ENCODE data around the gene SH2D2A.

SH2D2A gene

GRCh38 chr1:156833603-156834002 is 17.0 kb upstream of the SH2D2A start:
- ATAC-seq (ENCODE audit: low read depth) (no peak), DNase-seq (ENCODE audit: low spot score) (no peak)
- Histone ChIP-seq H3K9me3 (ENCODE audit: severe bottlenecking) (no peaks in the 10 kb centered on the region), H3K27me3 (ENCODE audit: insufficient read depth, poor library complexity, severe bottlenecking) (no peaks in the 10 kb centered on the region), H3K4me1 (ENCODE audit: insufficient read depth, poor library complexity, severe bottlenecking) (no peaks in the 10 kb centered on the region), H3K4me3 (ENCODE audit: severe bottlenecking) (no peak overlapping the region), H3K27ac (ENCODE audit: poor library complexity, severe bottlenecking) (no peak overlapping the region), H3K36me3 (ENCODE audit: low read depth) (no peaks in the 10 kb centered on the region)
- TF ChIP-seq, protein P1, sequence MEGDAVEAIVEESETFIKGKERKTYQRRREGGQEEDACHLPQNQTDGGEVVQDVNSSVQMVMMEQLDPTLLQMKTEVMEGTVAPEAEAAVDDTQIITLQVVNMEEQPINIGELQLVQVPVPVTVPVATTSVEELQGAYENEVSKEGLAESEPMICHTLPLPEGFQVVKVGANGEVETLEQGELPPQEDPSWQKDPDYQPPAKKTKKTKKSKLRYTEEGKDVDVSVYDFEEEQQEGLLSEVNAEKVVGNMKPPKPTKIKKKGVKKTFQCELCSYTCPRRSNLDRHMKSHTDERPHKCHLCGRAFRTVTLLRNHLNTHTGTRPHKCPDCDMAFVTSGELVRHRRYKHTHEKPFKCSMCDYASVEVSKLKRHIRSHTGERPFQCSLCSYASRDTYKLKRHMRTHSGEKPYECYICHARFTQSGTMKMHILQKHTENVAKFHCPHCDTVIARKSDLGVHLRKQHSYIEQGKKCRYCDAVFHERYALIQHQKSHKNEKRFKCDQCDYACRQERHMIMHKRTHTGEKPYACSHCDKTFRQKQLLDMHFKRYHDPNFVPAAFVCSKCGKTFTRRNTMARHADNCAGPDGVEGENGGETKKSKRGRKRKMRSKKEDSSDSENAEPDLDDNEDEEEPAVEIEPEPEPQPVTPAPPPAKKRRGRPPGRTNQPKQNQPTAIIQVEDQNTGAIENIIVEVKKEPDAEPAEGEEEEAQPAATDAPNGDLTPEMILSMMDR (IDR thresholded peaks at IDR 0.05; ENCODE audit: poor library complexity, severe bottlenecking), result no peak

DNA sequence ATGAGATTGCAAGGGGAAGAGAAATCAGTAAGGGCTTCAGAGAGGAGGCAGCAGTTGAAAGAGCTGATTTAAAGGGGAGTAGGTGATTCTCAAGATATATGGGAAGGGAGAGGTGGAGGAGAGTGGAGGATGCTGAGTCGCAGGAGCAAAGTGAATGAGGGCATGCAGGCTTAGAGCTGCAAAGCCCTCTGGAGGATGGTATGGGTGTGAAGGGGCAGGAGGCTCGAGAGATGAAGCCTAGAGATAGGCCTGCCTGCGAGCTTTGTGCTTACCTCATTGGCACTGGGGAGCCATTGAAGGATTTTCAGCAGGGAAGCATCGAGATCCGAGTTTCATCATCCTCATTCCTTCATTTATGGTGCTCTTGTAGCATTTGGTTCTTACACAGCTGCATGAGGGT is 15.8 kb upstream of the SH2D2A start:
- Histone ChIP-seq H3K27me3 (ENCODE audit: insufficient read depth, poor library complexity, severe bottlenecking) (no peaks in the 10 kb centered on the region), H3K4me1 (ENCODE audit: insufficient read depth, poor library complexity, severe bottlenecking) (no peaks in the 10 kb centered on the region), H3K4me3 (ENCODE audit: severe bottlenecking) (no peak overlapping the region), H3K27ac (ENCODE audit: poor library complexity, severe bottlenecking) (no peak overlapping the region), H3K36me3 (ENCODE audit: low read depth) (no peaks in the 10 kb centered on the region), H3K9me3 (ENCODE audit: severe bottlenecking) (no peaks in the 10 kb centered on the region)
- ATAC-seq (ENCODE audit: low read depth) (peak; percentile 48; the same call in 1 of the 3 replicates), DNase-seq (ENCODE audit: low spot score) (no peak)
- TF ChIP-seq, protein P1 (IDR thresholded peaks at IDR 0.05; ENCODE audit: poor library complexity, severe bottlenecking), result no peak

DNA sequence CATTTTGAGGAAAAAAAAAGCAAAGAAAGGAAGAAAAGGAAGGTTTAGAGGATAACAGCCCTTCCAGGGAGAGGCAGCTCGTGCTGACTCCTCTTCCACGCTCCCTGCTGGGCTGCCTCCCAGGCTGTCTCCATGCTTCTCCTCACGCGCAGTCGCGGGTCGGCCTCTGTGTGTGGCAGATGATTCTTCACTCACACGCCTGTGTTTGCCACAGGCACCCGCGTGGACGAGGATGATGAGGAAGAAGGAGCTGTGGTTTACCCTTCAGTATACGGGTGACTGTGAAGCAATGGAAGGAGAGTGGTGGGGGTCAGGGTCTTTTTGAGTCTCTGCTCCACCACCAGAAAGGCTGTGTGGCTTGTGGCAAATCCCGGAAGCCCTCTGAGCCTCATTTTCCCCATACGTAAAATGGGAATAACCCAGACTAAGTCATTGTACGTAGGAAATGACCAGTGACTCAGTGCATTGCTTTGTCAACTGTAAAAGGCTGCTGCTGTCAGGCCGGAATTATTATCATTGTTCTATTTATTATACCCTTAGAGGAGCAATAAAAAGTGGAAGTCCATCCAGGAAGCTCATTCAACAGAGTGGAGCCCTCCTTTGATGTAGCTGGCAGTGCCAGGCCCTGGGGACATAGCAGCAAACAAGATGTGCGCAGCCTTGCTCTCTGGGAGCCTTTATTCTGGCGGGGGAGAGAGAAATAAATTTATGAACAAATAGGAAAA is 11.9 kb upstream of the SH2D2A start:
- H3K36me3 ChIP-seq (ENCODE audit: low read depth), result no peaks in the 10 kb centered on the region
- TF ChIP-seq, protein P1 (IDR thresholded peaks at IDR 0.05; ENCODE audit: poor library complexity, severe bottlenecking), result no peak
- no peak overlapping the region for H3K27ac ChIP-seq (ENCODE audit: poor library complexity, severe bottlenecking)
- DNase-seq (ENCODE audit: low spot score) (no peak), ATAC-seq (ENCODE audit: low read depth) (no peak)
- no peaks in the 10 kb centered on the region for H3K27me3 ChIP-seq (ENCODE audit: insufficient read depth, poor library complexity, severe bottlenecking)
- H3K9me3 ChIP-seq (ENCODE audit: severe bottlenecking), result no peaks in the 10 kb centered on the region
- no peaks in the 10 kb centered on the region for H3K4me1 ChIP-seq (ENCODE audit: insufficient read depth, poor library complexity, severe bottlenecking)
- no peak overlapping the region for H3K4me3 ChIP-seq (ENCODE audit: severe bottlenecking)

GRCh38 chr1:156826630-156827029 is 10.0 kb upstream of the SH2D2A start:
- Histone ChIP-seq H3K27me3 (ENCODE audit: insufficient read depth, poor library complexity, severe bottlenecking) (no peaks in the 10 kb centered on the region), H3K27ac (ENCODE audit: poor library complexity, severe bottlenecking) (no peak overlapping the region), H3K4me3 (ENCODE audit: severe bottlenecking) (no peak overlapping the region), H3K9me3 (ENCODE audit: severe bottlenecking) (no peaks in the 10 kb centered on the region), H3K36me3 (ENCODE audit: low read depth) (no peaks in the 10 kb centered on the region), H3K4me1 (ENCODE audit: insufficient read depth, poor library complexity, severe bottlenecking) (no peaks in the 10 kb centered on the region)
- DNase-seq (ENCODE audit: low spot score) (no peak), ATAC-seq (ENCODE audit: low read depth) (no peak)
- TF ChIP-seq, protein P1 (IDR thresholded peaks at IDR 0.05; ENCODE audit: poor library complexity, severe bottlenecking), result no peak

DNA sequence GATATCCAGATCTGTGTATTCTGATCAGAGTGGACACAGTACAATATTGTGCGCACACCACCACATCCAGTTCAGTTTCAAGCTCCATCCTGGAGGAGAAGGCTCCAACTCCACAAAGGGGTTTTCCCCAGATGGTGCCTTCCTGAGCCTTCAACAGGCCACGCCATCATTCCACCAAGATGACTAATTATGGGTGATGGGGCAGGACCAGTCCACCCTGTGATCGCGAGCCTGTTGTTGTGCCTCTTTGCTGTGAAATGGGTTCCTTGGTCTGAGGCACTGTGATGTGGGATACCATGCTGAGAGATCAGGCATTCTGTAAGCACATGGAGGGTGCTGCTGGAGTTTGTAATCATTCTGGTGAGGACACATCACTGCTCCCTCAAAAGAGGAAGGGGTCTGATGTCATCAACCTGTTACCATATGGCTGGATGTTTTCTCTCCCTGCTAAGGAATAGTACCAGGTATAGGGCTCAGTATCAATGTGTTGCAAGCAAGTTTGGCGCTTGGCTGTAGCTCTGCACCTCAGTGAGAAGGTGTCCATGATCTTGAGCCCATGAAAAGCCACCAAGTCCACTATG is 6.7 kb upstream of the SH2D2A start:
- H3K27ac ChIP-seq (ENCODE audit: poor library complexity, severe bottlenecking), result no peak overlapping the region
- H3K27me3 ChIP-seq (ENCODE audit: insufficient read depth, poor library complexity, severe bottlenecking), result no peaks in the 10 kb centered on the region
- TF ChIP-seq, protein P1 (IDR thresholded peaks at IDR 0.05; ENCODE audit: poor library complexity, severe bottlenecking), result no peak
- H3K4me3 ChIP-seq (ENCODE audit: severe bottlenecking), result no peak overlapping the region
- ATAC-seq (ENCODE audit: low read depth), result no peak
- no peaks in the 10 kb centered on the region for H3K9me3 ChIP-seq (ENCODE audit: severe bottlenecking)
- H3K36me3 ChIP-seq (ENCODE audit: low read depth), result no peaks in the 10 kb centered on the region
- no peaks in the 10 kb centered on the region for H3K4me1 ChIP-seq (ENCODE audit: insufficient read depth, poor library complexity, severe bottlenecking)
- DNase-seq (ENCODE audit: low spot score), result peak; percentile 17

Data from RWPE2 (cell line).